A549 (cell line): ENCODE data around the gene ING2. TPM values are rescaled to one million over a fixed set of nuclear protein-coding genes. Genes with fewer than 3 reads are reported as not detected.
A peak's percentile ranks its signal among the peaks of the same experiment; 100 is the strongest.

Experiments used
- ATAC-seq, 2 experiments: fragments of 200-7000 bp in 1 of 2; fragments of >200 bp in 1 of 2; cut with Nextera tagmentation in 1 of 2; cut with Tn5 transposase in 1 of 2; 3 replicates each; pipeline versions ENCODE4 v1.8.0 to v1.9.1; 2018 to 2020; ENCODE audit warnings: mild to moderate bottlenecking in 1 of 2, moderate library complexity in 1 of 2
- CTCF ChIA-PET: fragments of 300-600 bp; sonication (Branson Sonifier 250); formaldehyde crosslinking; extraction: SDS; loops from one replicate; lab custom pipeline; 2021; ENCODE audit warnings: antibody characterized with exemption, inconsistent platforms; lab: Yijun Ruan, JAX
- POLR2A ChIA-PET: fragments of 350-600 bp; formaldehyde crosslinking; extraction: SDS; loops from one replicate; lab custom pipeline; 2021; ENCODE audit warnings: antibody characterized with exemption, inconsistent platforms; lab: Yijun Ruan, JAX
- DNase-seq, 2 experiments: peaks; one replicate each; pipeline versions ENCODE4 v3.0.0 to v3.0.0-alpha.2; 2011 to 2016; ENCODE audit warnings: low read depth in 1 of 2, low spot score in 1 of 2
- FAIRE-seq: peaks from 2 replicates; lab custom pipeline; 2011; peaks lifted over from hg19 to GRCh38; lab: Jason Lieb, UNC
- H3K27ac ChIP-seq, 2 experiments: fragments of >200 bp; sonication (Bioruptor Twin); formaldehyde crosslinking; 3 replicates each; pipeline ENCODE4 v1.5.1; 2016 to 2017
- H3K4me1 ChIP-seq: fragments of >200 bp; sonication (Bioruptor Twin); formaldehyde crosslinking; 3 replicates; pipeline ENCODE4 v1.6.1; 2016
- H3K4me2 ChIP-seq: fragments of >200 bp; sonication (Bioruptor Twin); formaldehyde crosslinking; 3 replicates; pipeline ENCODE4 v1.6.1; 2016
- H3K4me3 ChIP-seq: fragments of >200 bp; sonication (Bioruptor Twin); formaldehyde crosslinking; 3 replicates; pipeline ENCODE4 v1.5.1; 2016
- H3K9me3 ChIP-seq: fragments of >200 bp; sonication (Bioruptor Twin); formaldehyde crosslinking; 3 replicates; pipeline ENCODE4 v1.6.1; 2016
- CBX2 ChIP-seq: fragments of 200-600 bp; sonication (generic); IDR thresholded peaks from 2 replicates; pipeline ENCODE4 v1.6.1; 2016; ENCODE audit warnings: low read depth, mild to moderate bottlenecking, borderline replicate concordance
- CEBPB ChIP-seq, 2 experiments: fragments of >200 bp in 1 of 2; sonication (Bioruptor Twin) in 1 of 2; formaldehyde crosslinking in 1 of 2; IDR thresholded peaks; 2 replicates each; pipeline ENCODE4 v1.6.1; 2012 to 2016
- FOSL2 ChIP-seq, 2 experiments: fragments of 450-650 bp in 1 of 2; fragments of >200 bp in 1 of 2; sonication (Bioruptor Twin) in 1 of 2; formaldehyde crosslinking; IDR thresholded peaks; 2 replicates each; pipeline versions ENCODE4 v1.5.0 to v1.6.1; 2016 to 2020; ENCODE audit warnings: mild to moderate bottlenecking in 1 of 2, moderate library complexity in 1 of 2
- HOXB13 ChIP-seq: fragments of 250-450 bp; sonication (Bioruptor Pico); IDR thresholded peaks from 2 replicates; pipeline ENCODE4 v1.5.0; 2020; ENCODE audit warnings: low read depth, mild to moderate bottlenecking, moderate library complexity
- NPAS2 ChIP-seq: fragments of 250-450 bp; sonication (Bioruptor Pico); IDR thresholded peaks from 2 replicates; pipeline ENCODE4 v1.8.0; 2022; ENCODE audit warnings: mild to moderate bottlenecking, moderate library complexity, borderline replicate concordance
- RCOR1 ChIP-seq: fragments of 150-350 bp; IDR thresholded peaks from 2 replicates; pipeline ENCODE4 v1.6.1; 2014; ENCODE audit warnings: antibody characterized with exemption, low read length, low read depth
- RNF2 ChIP-seq: fragments of 200-600 bp; sonication (generic); IDR thresholded peaks from 2 replicates; pipeline ENCODE4 v1.6.1; 2016; ENCODE audit warnings: low read depth, mild to moderate bottlenecking, antibody characterized with exemption, moderate library complexity, borderline replicate concordance
- SREBF2 ChIP-seq: fragments of 450-650 bp; IDR thresholded peaks from 2 replicates; pipeline ENCODE4 v1.6.1; 2014; ENCODE audit warnings: mild to moderate bottlenecking, moderate library complexity
- TFCP2L1 ChIP-seq: fragments of 250-450 bp; sonication (Bioruptor Pico); IDR thresholded peaks from 2 replicates; pipeline ENCODE4 v1.5.0; 2021; ENCODE audit warnings: mild to moderate bottlenecking
- ZFP36 ChIP-seq: fragments of 450-650 bp; IDR thresholded peaks from 2 replicates; pipeline ENCODE4 v1.6.1; 2014; ENCODE audit warnings: borderline replicate concordance; ENCODE audit not compliant: partially characterized antibody
- WGBS: methylation state at CpG from one replicate; pipeline ENCODE4 v1.1.6; 2017; ENCODE audit errors: missing lambda C conversion rate; 5-methylcytosine and 5-hydroxymethylcytosine counted together
- polyA plus RNA-seq, 4 experiments: library from polyadenylated mRNA; depleted of rRNA in 3 of 4; stranded (reverse); fragments of >200 nt; fragmentation: RNase III in 1 of 4; extraction: RNeasy Plus Mini Kit Qiagen cat#74134 plus additional on column Dnase treatment in 1 of 4; gene quantifications; 2 replicates in 3 of 4; 3 replicates in 1 of 4; pipeline ENCODE4 v1.2.3, GENCODE V29; 2011 to 2017
- TF ChIP-seq, protein P1 (sequence below): fragments of >200 bp; sonication (Bioruptor Twin); formaldehyde crosslinking; IDR thresholded peaks from 2 replicates; pipeline ENCODE4 v1.6.1; 2016
- TF ChIP-seq, protein P2 (sequence below): fragments of >200 bp; sonication (Bioruptor Twin); formaldehyde crosslinking; IDR thresholded peaks from 3 replicates; pipeline ENCODE4 v1.5.1; 2016
- TF ChIP-seq, protein P3 (sequence below): IDR thresholded peaks from 2 replicates; pipeline ENCODE4 v1.6.1; 2012
- TF ChIP-seq, protein P4 (sequence below): fragments of 250-450 bp; sonication (Bioruptor Pico); IDR thresholded peaks from 2 replicates; pipeline ENCODE4 v1.5.0; 2020; ENCODE audit warnings: low read depth, mild to moderate bottlenecking, moderate library complexity
- TF ChIP-seq, protein P5 (sequence below): fragments of 150-350 bp; IDR thresholded peaks from 2 replicates; pipeline ENCODE4 v1.6.1; 2014; ENCODE audit warnings: low read depth, mild to moderate bottlenecking, low read length
- TF ChIP-seq, protein P6 (sequence below): fragments of 200-600 bp; sonication (generic); IDR thresholded peaks from 2 replicates; pipeline ENCODE4 v1.6.1; 2016; ENCODE audit warnings: antibody characterized with exemption, mild to moderate bottlenecking, moderate library complexity

The ING2 gene
- polyA plus RNA-seq, 2 of the 4 experiments (the other 2 are of a cell fraction): 14.8 to 16.9 TPM

DNA sequence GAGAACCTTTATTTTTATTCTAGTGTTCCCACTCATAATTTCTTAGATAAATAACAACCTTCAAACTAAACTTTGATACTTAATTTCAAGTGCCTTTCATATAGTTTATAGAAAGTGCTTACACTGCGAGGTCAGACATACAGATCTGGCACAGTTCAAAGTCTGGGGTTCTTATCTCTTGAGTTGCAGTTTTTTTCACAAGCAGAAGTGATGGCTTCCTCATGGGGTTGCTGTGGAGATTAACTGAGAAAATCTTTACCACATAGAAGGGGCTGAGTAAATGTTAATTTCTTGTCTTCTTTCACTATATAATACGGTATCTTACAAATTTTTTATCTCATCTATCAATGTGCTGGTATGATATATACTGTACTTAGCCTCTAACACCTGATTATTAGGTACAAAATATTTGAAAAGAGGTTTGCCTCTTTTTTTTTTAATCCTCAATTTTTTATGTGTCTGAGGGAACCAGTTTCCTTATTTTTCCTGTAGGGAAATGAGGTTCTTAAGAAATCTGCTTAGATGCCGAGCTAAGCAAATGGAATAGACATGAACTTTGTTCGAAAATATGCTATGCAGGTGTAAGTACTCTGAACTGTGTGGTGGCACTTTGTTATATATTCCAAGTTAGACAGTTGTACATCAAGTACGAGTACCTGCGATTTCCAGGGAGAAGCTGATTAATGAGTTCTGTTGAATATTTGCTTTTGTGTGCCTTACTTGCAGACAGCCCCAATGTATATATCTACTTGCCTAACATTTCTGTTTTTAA is 3.3 kb downstream of the ING2 start:
- no peaks in the 10 kb centered on the region for H3K9me3 ChIP-seq
- peak overlapping the region; percentile 66 to 80 for H3K27ac ChIP-seq
- ATAC-seq: no peak
- no peak for TF ChIP-seq SREBF2
- no peak for TF ChIP-seq RNF2
- TF ChIP-seq HOXB13 (CRISPR knock-in tag): no peak
- TF ChIP-seq, protein P1, sequence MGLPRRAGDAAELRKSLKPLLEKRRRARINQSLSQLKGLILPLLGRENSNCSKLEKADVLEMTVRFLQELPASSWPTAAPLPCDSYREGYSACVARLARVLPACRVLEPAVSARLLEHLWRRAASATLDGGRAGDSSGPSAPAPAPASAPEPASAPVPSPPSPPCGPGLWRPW: no peak
- no peak for TF ChIP-seq CBX2
- no peak for TF ChIP-seq FOSL2 (IDR thresholded peaks at IDR 0.05)
- TF ChIP-seq FOSL2 (CRISPR knock-in tag; IDR thresholded peaks at IDR 0.05): no peak
- no peak for TF ChIP-seq TFCP2L1
- TF ChIP-seq, protein P2, sequence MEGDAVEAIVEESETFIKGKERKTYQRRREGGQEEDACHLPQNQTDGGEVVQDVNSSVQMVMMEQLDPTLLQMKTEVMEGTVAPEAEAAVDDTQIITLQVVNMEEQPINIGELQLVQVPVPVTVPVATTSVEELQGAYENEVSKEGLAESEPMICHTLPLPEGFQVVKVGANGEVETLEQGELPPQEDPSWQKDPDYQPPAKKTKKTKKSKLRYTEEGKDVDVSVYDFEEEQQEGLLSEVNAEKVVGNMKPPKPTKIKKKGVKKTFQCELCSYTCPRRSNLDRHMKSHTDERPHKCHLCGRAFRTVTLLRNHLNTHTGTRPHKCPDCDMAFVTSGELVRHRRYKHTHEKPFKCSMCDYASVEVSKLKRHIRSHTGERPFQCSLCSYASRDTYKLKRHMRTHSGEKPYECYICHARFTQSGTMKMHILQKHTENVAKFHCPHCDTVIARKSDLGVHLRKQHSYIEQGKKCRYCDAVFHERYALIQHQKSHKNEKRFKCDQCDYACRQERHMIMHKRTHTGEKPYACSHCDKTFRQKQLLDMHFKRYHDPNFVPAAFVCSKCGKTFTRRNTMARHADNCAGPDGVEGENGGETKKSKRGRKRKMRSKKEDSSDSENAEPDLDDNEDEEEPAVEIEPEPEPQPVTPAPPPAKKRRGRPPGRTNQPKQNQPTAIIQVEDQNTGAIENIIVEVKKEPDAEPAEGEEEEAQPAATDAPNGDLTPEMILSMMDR: no peak
- TF ChIP-seq, protein P3, sequence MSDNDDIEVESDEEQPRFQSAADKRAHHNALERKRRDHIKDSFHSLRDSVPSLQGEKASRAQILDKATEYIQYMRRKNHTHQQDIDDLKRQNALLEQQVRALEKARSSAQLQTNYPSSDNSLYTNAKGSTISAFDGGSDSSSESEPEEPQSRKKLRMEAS: no peak
- TF ChIP-seq, protein P4, sequence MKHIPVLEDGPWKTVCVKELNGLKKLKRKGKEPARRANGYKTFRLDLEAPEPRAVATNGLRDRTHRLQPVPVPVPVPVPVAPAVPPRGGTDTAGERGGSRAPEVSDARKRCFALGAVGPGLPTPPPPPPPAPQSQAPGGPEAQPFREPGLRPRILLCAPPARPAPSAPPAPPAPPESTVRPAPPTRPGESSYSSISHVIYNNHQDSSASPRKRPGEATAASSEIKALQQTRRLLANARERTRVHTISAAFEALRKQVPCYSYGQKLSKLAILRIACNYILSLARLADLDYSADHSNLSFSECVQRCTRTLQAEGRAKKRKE (CRISPR knock-in tag): no peak
- TF ChIP-seq NPAS2: no peak
- TF ChIP-seq, protein P5, sequence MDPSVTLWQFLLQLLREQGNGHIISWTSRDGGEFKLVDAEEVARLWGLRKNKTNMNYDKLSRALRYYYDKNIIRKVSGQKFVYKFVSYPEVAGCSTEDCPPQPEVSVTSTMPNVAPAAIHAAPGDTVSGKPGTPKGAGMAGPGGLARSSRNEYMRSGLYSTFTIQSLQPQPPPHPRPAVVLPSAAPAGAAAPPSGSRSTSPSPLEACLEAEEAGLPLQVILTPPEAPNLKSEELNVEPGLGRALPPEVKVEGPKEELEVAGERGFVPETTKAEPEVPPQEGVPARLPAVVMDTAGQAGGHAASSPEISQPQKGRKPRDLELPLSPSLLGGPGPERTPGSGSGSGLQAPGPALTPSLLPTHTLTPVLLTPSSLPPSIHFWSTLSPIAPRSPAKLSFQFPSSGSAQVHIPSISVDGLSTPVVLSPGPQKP: no peak
- no peak for TF ChIP-seq CEBPB (IDR thresholded peaks at IDR 0.05)
- TF ChIP-seq, protein P6, sequence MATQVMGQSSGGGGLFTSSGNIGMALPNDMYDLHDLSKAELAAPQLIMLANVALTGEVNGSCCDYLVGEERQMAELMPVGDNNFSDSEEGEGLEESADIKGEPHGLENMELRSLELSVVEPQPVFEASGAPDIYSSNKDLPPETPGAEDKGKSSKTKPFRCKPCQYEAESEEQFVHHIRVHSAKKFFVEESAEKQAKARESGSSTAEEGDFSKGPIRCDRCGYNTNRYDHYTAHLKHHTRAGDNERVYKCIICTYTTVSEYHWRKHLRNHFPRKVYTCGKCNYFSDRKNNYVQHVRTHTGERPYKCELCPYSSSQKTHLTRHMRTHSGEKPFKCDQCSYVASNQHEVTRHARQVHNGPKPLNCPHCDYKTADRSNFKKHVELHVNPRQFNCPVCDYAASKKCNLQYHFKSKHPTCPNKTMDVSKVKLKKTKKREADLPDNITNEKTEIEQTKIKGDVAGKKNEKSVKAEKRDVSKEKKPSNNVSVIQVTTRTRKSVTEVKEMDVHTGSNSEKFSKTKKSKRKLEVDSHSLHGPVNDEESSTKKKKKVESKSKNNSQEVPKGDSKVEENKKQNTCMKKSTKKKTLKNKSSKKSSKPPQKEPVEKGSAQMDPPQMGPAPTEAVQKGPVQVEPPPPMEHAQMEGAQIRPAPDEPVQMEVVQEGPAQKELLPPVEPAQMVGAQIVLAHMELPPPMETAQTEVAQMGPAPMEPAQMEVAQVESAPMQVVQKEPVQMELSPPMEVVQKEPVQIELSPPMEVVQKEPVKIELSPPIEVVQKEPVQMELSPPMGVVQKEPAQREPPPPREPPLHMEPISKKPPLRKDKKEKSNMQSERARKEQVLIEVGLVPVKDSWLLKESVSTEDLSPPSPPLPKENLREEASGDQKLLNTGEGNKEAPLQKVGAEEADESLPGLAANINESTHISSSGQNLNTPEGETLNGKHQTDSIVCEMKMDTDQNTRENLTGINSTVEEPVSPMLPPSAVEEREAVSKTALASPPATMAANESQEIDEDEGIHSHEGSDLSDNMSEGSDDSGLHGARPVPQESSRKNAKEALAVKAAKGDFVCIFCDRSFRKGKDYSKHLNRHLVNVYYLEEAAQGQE: no peak
- TF ChIP-seq RCOR1: no peak
- TF ChIP-seq ZFP36: no peak
- peak overlapping the region; percentile 35; the same call in 2 of the 3 replicates for H3K4me3 ChIP-seq
- ChIA-PET POLR2A (interaction anchor here (0.6 kb wide), 1 partner anchor 235 kb away, joined by 6 read pairs; no protein-coding TSS in a partner anchor), CTCF (interaction anchor here (0.6 to 2.0 kb wide), 2 partner anchors 38 to 128 kb away, joined by 3 to 7 read pairs; no protein-coding TSS in a partner anchor)
- peak in 1 of 2 experiments; percentile 14 for DNase-seq
- peak overlapping the region; percentile 90 for H3K4me2 ChIP-seq
- no peak for FAIRE-seq
- WGBS: 51% methylated on average over 6 of the region's 6 CpGs
- peaks cover 15% of the 10 kb centered on the region for H3K4me1 ChIP-seq
